ENCODE data around the gene EFNB1. TPM values are rescaled to one million over a fixed set of nuclear protein-coding genes. Genes with fewer than 3 reads are reported as not detected.

The EFNB1 gene
- total and polyA plus RNA-seq, 2 of the 8 experiments (the other 6 are each of a cell fraction or from before 2014, with no cell fraction given), result 2.3 to 5.4 TPM

GRCh38 chrX:68826113-68826980, 2.5 kb upstream of the EFNB1 start (continued):
- no peak for TF ChIP-seq CHD7 (IDR thresholded peaks at IDR 0.05; ENCODE audit: insufficient replicate concordance, low read length)
- no peak for TF ChIP-seq SUZ12 (IDR thresholded peaks at IDR 0.05; ENCODE audit: low read length)
- no peak for TF ChIP-seq RAD21 (IDR thresholded peaks at IDR 0.05 in 1 of 2, conservative IDR thresholded peaks at IDR 0.05 in 1 of 2; ENCODE audit: low read depth in 2 of 2, low read length in 2 of 2)
- TF ChIP-seq YY1 (IDR thresholded peaks at IDR 0.05; ENCODE audit: low read depth, low read length), result no peak
- no peak for TF ChIP-seq CREB1 (IDR thresholded peaks at IDR 0.05)
- TF ChIP-seq GTF2F1 (IDR thresholded peaks at IDR 0.05; ENCODE audit: borderline replicate concordance, low read depth, low read length), result no peak
- TF ChIP-seq BCL11A (IDR thresholded peaks at IDR 0.05; ENCODE audit: low read depth in 2 of 2, low read length in 2 of 2), result no peak
- no peak for TF ChIP-seq JUN (IDR thresholded peaks at IDR 0.05; ENCODE audit: low read depth, low read length)
